GM21423 (cell line): Measurements from ENCODE around the gene TOX2.

ENCODE experiments used
- ATAC-seq: cut with Tn5 transposase; IDR thresholded peaks from one replicate; pipeline ENCODE4 v1.9.1; 2021; ENCODE audit warnings: mild to moderate bottlenecking, moderate library complexity; ENCODE audit not compliant: unreplicated experiment

The TOX2 gene

GRCh38 chr20:44052166-44052565 is 137.5 kb downstream of the TOX2 start:
- ATAC-seq: no peak

- no peak for ATAC-seq
These were observed 138.4 kb downstream of the TOX2 start for GRCh38 chr20:44053046-44053445.

GRCh38 chr20:44054118-44054517 is 139.5 kb downstream of the TOX2 start:
- ATAC-seq: no peak

GRCh38 chr20:44054849-44055248 is 140.2 kb downstream of the TOX2 start:
- ATAC-seq: no peak

- ATAC-seq: no peak
These were observed 141.5 kb downstream of the TOX2 start for GRCh38 chr20:44056010-44056698.

- no peak for ATAC-seq
These were observed 143.3 kb downstream of the TOX2 start for GRCh38 chr20:44057698-44058675.

GRCh38 chr20:44064501-44065400 is 150.1 kb downstream of the TOX2 start:
- no peak for ATAC-seq

- no peak for ATAC-seq
These were observed 151.0 kb downstream of the TOX2 start for GRCh38 chr20:44065401-44066340.

GRCh38 chr20:44066645-44067606 is 152.3 kb downstream of the TOX2 start:
- no peak for ATAC-seq

- ATAC-seq: no peak
These were observed 153.0 kb downstream of the TOX2 start for GRCh38 chr20:44067650-44068081.

GRCh38 chr20:44068316-44069201 is 153.9 kb downstream of the TOX2 start:
- no peak for ATAC-seq

- ATAC-seq: peak; percentile 52
These were observed 154.8 kb downstream of the TOX2 start for GRCh38 chr20:44069203-44070011.

- no peak for ATAC-seq
These were observed 155.7 kb downstream of the TOX2 start for GRCh38 chr20:44070139-44070900.

GRCh38 chr20:44071057-44071456 is 156.4 kb downstream of the TOX2 start:
- no peak for ATAC-seq

- no peak for ATAC-seq
These were observed 157.0 kb downstream of the TOX2 start for GRCh38 chr20:44071526-44072111.

GRCh38 chr20:44072384-44072783 is 157.7 kb downstream of the TOX2 start:
- no peak for ATAC-seq
